ENCODE measurements around the gene MYH11.

DNA sequence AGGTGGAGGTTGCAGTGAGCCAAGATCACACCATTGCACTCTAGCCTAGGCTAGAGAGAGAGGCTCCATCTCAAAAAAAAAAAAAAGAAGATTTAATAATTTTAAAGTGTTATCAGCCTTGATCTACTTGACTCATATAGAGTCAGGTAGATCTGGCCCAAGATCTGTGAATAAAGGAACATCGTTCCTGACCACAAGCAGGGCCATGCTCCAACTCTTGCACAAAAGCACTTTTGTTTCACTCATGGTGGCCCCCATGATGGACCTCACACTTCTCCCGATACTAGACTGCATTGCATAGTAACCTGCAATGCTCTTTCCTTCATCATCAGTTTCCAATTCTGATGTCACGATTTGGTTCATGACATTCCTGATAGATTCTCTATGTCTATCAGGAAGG lies 5.2 kb upstream of the MYH11 start:
- TF ChIP-seq, protein P1, sequence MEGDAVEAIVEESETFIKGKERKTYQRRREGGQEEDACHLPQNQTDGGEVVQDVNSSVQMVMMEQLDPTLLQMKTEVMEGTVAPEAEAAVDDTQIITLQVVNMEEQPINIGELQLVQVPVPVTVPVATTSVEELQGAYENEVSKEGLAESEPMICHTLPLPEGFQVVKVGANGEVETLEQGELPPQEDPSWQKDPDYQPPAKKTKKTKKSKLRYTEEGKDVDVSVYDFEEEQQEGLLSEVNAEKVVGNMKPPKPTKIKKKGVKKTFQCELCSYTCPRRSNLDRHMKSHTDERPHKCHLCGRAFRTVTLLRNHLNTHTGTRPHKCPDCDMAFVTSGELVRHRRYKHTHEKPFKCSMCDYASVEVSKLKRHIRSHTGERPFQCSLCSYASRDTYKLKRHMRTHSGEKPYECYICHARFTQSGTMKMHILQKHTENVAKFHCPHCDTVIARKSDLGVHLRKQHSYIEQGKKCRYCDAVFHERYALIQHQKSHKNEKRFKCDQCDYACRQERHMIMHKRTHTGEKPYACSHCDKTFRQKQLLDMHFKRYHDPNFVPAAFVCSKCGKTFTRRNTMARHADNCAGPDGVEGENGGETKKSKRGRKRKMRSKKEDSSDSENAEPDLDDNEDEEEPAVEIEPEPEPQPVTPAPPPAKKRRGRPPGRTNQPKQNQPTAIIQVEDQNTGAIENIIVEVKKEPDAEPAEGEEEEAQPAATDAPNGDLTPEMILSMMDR (optimal IDR thresholded peaks at IDR 0.05 in 1 of 3, IDR thresholded peaks at IDR 0.05 in 1 of 3, conservative IDR thresholded peaks at IDR 0.05 in 1 of 3; ENCODE audit: extremely low read depth in 1 of 3, insufficient read depth in 2 of 3, low read length in 3 of 3), result no peak
- TF ChIP-seq EZH2 (IDR thresholded peaks at IDR 0.05; ENCODE audit: low read length), result no peak
